ENCODE measurements around the gene EPHB1. TPM values are rescaled to one million over a fixed set of nuclear protein-coding genes. Genes with fewer than 3 reads are reported as not detected.

EPHB1 gene
- total RNA-seq, 3 donors from 2014 or later, result 1.8 to 5.9 (median 3.4) TPM

DNA sequence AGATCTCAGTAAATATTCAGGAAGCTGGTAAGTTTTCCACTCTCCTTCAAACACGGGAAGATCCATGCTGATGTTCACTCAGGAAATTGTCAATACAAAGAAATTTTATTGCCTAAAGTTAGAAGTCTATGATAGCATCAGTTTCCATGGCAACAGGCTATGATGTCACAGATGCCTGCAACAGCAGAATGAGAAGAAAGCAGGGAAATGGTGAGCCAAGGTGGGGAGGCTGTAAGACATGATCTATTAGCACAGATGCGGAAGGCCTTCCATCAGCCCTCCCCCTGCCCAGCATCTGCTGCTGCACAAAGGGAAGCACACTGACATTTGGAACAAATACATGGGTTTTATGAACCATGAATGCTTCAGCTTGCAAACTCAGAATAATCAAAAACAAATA, 28.6 kb downstream of the EPHB1 start:
- Histone ChIP-seq H3K4me1 (no peaks in the 10 kb centered on the region), H3K9me3 (no peaks in the 10 kb centered on the region), H3K36me3 (no peaks in the 10 kb centered on the region), H3K27me3 (no peaks in the 10 kb centered on the region), H3K27ac (no peak overlapping the region), H3K4me3 (no peak overlapping the region)
- DNase-seq (ENCODE audit: low spot score in 2 of 2), result no peak
- intact Hi-C loops (cut with DNase I; ENCODE audit: low total_unique reads), result no loop called here
- TF ChIP-seq POLR2AphosphoS5 (IDR thresholded peaks at IDR 0.05), result no peak
- TF ChIP-seq, protein P1, sequence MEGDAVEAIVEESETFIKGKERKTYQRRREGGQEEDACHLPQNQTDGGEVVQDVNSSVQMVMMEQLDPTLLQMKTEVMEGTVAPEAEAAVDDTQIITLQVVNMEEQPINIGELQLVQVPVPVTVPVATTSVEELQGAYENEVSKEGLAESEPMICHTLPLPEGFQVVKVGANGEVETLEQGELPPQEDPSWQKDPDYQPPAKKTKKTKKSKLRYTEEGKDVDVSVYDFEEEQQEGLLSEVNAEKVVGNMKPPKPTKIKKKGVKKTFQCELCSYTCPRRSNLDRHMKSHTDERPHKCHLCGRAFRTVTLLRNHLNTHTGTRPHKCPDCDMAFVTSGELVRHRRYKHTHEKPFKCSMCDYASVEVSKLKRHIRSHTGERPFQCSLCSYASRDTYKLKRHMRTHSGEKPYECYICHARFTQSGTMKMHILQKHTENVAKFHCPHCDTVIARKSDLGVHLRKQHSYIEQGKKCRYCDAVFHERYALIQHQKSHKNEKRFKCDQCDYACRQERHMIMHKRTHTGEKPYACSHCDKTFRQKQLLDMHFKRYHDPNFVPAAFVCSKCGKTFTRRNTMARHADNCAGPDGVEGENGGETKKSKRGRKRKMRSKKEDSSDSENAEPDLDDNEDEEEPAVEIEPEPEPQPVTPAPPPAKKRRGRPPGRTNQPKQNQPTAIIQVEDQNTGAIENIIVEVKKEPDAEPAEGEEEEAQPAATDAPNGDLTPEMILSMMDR (IDR thresholded peaks at IDR 0.05), result no peak
- TF ChIP-seq POLR2A (IDR thresholded peaks at IDR 0.05), result no peak

DNA sequence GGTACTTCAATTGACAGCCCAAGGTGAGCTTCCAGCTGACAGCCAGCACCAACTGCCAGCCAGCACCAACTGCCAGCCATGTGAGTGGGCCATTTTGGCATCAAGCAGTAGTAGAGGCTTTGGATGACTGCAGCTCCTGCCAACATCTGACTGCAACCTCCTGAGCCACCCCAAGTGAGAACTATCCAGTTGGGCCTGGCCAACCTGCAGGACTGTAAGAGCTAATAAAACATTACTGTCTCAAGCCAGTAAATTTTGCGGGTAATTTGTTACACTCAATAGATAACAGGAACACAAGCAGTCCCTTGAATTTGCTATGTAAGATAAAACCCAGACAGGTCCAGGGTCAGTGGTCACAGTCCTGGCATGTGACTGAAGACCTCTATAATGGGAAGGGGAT, 29.7 kb downstream of the EPHB1 start:
- H3K4me1 ChIP-seq, result no peaks in the 10 kb centered on the region
- no peaks in the 10 kb centered on the region for H3K36me3 ChIP-seq
- H3K4me3 ChIP-seq, result no peak overlapping the region
- intact Hi-C loops (cut with DNase I; ENCODE audit: low total_unique reads), result no loop called here
- no peaks in the 10 kb centered on the region for H3K9me3 ChIP-seq
- TF ChIP-seq POLR2AphosphoS5 (IDR thresholded peaks at IDR 0.05) (no peak), POLR2A (IDR thresholded peaks at IDR 0.05) (no peak)
- TF ChIP-seq, protein P1 (IDR thresholded peaks at IDR 0.05), result no peak
- no peaks in the 10 kb centered on the region for H3K27me3 ChIP-seq
- no peak for DNase-seq (ENCODE audit: low spot score in 2 of 2)
- H3K27ac ChIP-seq, result no peak overlapping the region

DNA sequence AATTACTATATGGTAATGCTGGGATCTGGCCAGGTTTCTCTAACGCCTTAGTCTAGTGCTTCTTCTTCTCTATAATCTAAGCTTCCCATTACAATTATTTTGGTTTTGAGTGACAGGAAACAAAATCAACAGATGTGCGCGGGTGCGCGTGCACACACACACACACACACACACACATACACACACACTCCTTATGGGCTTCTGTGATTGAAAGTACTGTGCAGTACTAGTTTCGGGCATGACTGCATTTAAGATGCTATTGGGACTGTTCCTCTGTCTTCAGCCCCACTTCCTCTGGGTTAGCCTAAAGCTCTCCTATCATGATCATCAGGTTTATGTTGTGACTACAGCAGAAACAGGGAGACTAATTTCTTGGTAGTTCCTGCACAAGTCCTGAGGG, 32.2 kb downstream of the EPHB1 start:
- intact Hi-C loops (cut with DNase I; ENCODE audit: low total_unique reads), result no loop called here
- no peak for TF ChIP-seq POLR2AphosphoS5 (IDR thresholded peaks at IDR 0.05)
- no peak for TF ChIP-seq POLR2A (IDR thresholded peaks at IDR 0.05)
- TF ChIP-seq, protein P1 (IDR thresholded peaks at IDR 0.05), result no peak
- H3K36me3 ChIP-seq, result no peaks in the 10 kb centered on the region

DNA sequence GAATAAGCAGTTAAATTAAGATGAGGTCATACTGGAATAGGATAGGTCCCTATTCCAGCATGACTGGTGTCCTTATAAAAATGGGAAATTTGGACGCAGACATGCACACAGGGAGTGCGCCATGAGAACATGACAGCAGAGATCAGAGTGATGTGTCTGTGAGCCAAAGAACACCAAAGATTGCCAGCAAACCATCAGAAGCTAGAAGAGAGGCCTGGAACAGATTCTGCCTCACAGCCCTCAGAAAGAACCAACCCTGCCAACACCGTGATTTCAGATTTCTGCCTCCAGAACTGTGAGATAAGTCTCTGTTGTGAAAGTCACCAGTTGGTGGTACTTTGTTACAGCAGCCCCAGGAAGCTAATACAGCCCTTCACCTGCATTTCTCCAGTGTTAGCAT, 34.7 kb downstream of the EPHB1 start:
- DNase-seq (ENCODE audit: low spot score in 2 of 2), result no peak
- TF ChIP-seq POLR2AphosphoS5 (IDR thresholded peaks at IDR 0.05) (no peak), POLR2A (IDR thresholded peaks at IDR 0.05) (no peak)
- TF ChIP-seq, protein P1 (IDR thresholded peaks at IDR 0.05), result no peak
- no peaks in the 10 kb centered on the region for H3K27me3 ChIP-seq
- no peaks in the 10 kb centered on the region for H3K9me3 ChIP-seq
- no peak overlapping the region for H3K27ac ChIP-seq
- no peaks in the 10 kb centered on the region for H3K4me1 ChIP-seq
- no peak overlapping the region for H3K4me3 ChIP-seq
- no peaks in the 10 kb centered on the region for H3K36me3 ChIP-seq
- intact Hi-C loops (cut with DNase I; ENCODE audit: low total_unique reads), result no loop called here

More for the DNA sequence above, 32.2 kb downstream of the EPHB1 start:
- Histone ChIP-seq H3K9me3 (no peaks in the 10 kb centered on the region), H3K4me1 (no peaks in the 10 kb centered on the region), H3K27ac (no peak overlapping the region), H3K4me3 (no peak overlapping the region), H3K27me3 (no peaks in the 10 kb centered on the region)
- DNase-seq (ENCODE audit: low spot score in 2 of 2), result no peak

DNA sequence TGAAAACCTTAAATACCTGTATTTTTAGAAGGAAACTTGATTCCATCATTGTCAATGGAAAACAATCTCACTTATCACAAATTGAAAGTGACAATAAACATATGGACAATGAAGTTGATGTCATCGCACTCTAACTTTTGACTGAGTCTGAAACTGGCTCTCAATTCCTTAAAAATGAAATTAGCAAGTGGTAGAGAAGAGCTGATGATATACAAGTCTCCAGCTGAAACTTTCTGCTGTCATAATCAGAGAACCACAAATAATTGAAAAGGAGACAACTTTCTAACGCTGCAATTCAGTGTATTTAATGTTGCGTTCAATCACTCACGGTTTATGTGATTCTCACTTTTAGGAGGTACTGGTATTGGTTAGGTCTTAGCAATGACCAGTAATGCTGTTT, 37.5 kb downstream of the EPHB1 start:
- Histone ChIP-seq H3K9me3 (no peaks in the 10 kb centered on the region), H3K4me1 (no peaks in the 10 kb centered on the region), H3K27me3 (no peaks in the 10 kb centered on the region), H3K36me3 (no peaks in the 10 kb centered on the region), H3K4me3 (no peak overlapping the region), H3K27ac (no peak overlapping the region)
- intact Hi-C loops (cut with DNase I; ENCODE audit: low total_unique reads), result no loop called here
- TF ChIP-seq, protein P1 (IDR thresholded peaks at IDR 0.05), result no peak
- no peak for TF ChIP-seq POLR2AphosphoS5 (IDR thresholded peaks at IDR 0.05)
- TF ChIP-seq POLR2A (IDR thresholded peaks at IDR 0.05), result no peak
- DNase-seq (ENCODE audit: low spot score in 2 of 2), result no peak
